Endothelial cell (in vitro differentiated cells): Measurements from ENCODE around the gene TAP2. TPM values are rescaled to one million over a fixed set of nuclear protein-coding genes. Genes with fewer than 3 reads are reported as not detected.

Source experiments
- DNase-seq: peaks from one replicate; pipeline ENCODE4 v3.0.0; 2021; ENCODE audit warnings: low spot score
- H3K27ac Mint-ChIP-seq: one replicate; pipeline ENCODE4 v1.8.0; 2021; ENCODE audit warnings: mixed read lengths, inconsistent platforms; ENCODE audit not compliant: unreplicated experiment
- H3K27me3 Mint-ChIP-seq: one replicate; pipeline ENCODE4 v1.8.0; 2021; ENCODE audit warnings: mild to moderate bottlenecking, moderate library complexity, mixed read lengths, inconsistent platforms; ENCODE audit not compliant: unreplicated experiment
- H3K36me3 Mint-ChIP-seq: one replicate; pipeline ENCODE4 v1.8.0; 2021; ENCODE audit warnings: mild to moderate bottlenecking, low read depth, mixed read lengths, inconsistent platforms; ENCODE audit not compliant: unreplicated experiment
- H3K4me1 Mint-ChIP-seq: one replicate; pipeline ENCODE4 v1.8.0; 2021; ENCODE audit warnings: mild to moderate bottlenecking, mixed read lengths, inconsistent platforms; ENCODE audit not compliant: unreplicated experiment
- H3K4me3 Mint-ChIP-seq: one replicate; pipeline ENCODE4 v1.8.0; 2021; ENCODE audit warnings: mild to moderate bottlenecking, mixed read lengths, inconsistent platforms; ENCODE audit not compliant: unreplicated experiment
- H3K9me3 Mint-ChIP-seq: one replicate; pipeline ENCODE4 v1.8.0; 2021; ENCODE audit warnings: mixed read lengths, inconsistent platforms; ENCODE audit not compliant: unreplicated experiment
- total RNA-seq: library from RNA; stranded (reverse); fragmentation: NEBNext Ultra II Directional; extraction: Animal tissue kit (Norgen Biotek cat#: 25700); gene quantifications from one replicate; pipeline ENCODE4 v1.2.1, GENCODE V29; 2021; ENCODE audit not compliant: unreplicated experiment
- TF ChIP-seq, protein P1 (sequence below): fragments of 200-600 bp; sonication (generic); IDR thresholded peaks from one replicate; pipeline ENCODE4 v1.5.0; 2021; ENCODE audit warnings: antibody characterized with exemption; ENCODE audit not compliant: unreplicated experiment

Gene TAP2
- total RNA-seq, 1 donor from 2014 or later: 9.2 TPM

DNA sequence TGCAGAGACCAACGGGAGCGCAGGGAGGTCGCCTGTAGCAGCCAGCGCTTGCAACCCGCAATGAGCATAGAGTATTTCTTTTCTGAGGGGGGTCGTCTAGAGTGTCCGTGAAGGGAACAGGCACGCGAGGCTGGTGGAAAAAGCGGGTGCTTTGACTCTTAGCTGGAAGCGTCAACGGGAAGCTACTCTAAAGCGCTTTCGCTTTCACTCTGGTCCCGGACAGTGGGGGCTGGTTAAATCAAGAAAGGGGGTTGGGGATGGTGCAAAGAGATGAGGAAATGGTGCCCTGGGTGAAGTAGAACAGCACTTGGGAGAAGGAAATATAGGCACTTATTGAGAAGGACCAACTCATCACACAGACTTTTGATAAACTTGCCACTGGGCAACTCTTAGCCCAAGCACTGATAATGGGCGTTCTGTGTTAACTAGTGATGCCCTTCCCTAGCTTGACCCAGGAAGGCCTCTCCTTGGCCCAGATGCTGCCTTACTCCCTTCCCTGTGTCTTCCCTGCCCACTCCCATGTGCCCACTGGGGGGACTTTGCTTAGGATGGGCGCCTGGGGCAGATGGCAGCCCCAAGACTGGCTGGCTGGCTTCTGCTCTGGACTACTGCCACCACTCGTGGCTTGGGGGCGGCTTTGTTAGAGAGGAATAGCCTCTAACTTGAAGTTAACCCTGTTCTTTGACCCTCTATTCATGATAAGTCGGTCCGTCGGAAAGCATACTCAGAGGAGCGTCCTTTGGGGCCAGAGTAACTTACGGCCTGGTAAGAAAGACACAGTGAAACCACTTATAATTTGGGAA is 16.0 kb upstream of the TAP2 start:
- Mint-ChIP-seq H3K4me3 (peak overlapping the region; percentile 93), H3K9me3 (no peaks in the 10 kb centered on the region), H3K27ac (no peak overlapping the region), H3K4me1 (peaks cover 10% of the 10 kb centered on the region), H3K27me3 (peaks cover 22% of the 10 kb centered on the region), H3K36me3 (peaks cover 4% of the 10 kb centered on the region)
- TF ChIP-seq, protein P1, sequence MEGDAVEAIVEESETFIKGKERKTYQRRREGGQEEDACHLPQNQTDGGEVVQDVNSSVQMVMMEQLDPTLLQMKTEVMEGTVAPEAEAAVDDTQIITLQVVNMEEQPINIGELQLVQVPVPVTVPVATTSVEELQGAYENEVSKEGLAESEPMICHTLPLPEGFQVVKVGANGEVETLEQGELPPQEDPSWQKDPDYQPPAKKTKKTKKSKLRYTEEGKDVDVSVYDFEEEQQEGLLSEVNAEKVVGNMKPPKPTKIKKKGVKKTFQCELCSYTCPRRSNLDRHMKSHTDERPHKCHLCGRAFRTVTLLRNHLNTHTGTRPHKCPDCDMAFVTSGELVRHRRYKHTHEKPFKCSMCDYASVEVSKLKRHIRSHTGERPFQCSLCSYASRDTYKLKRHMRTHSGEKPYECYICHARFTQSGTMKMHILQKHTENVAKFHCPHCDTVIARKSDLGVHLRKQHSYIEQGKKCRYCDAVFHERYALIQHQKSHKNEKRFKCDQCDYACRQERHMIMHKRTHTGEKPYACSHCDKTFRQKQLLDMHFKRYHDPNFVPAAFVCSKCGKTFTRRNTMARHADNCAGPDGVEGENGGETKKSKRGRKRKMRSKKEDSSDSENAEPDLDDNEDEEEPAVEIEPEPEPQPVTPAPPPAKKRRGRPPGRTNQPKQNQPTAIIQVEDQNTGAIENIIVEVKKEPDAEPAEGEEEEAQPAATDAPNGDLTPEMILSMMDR: no peak
- no peak for DNase-seq

- H3K36me3 Mint-ChIP-seq: peaks cover 4% of the 10 kb centered on the region
- TF ChIP-seq, protein P1: no peak
- no peak within 1 kb of the TSS for H3K27ac Mint-ChIP-seq
- H3K4me1 Mint-ChIP-seq: peaks cover 10% of the 10 kb centered on the region
- DNase-seq: peak; percentile 84
- peak within 1 kb of the TSS; percentile 93 for H3K4me3 Mint-ChIP-seq
- no peaks in the 10 kb centered on the region for H3K9me3 Mint-ChIP-seq
- H3K27me3 Mint-ChIP-seq: peaks cover 22% of the 10 kb centered on the region
Observed at GRCh38 chr6:32853541-32854375, 15.2 kb upstream of the TAP2 start, which contains the start of the genes PSMB9 and TAP1. PSMB9 (plus strand) TSS chr6:32854192; CDS start chr6:32854230, 38 bp downstream. TAP1 (minus strand) TSS chr6:32853704; CDS start chr6:32853636, 68 bp downstream.

- peaks cover 8% of the 10 kb centered on the region for H3K4me1 Mint-ChIP-seq
- H3K4me3 Mint-ChIP-seq: peak overlapping the region; percentile 80
- TF ChIP-seq, protein P1: no peak
- H3K36me3 Mint-ChIP-seq: peaks cover 4% of the 10 kb centered on the region
- no peaks in the 10 kb centered on the region for H3K9me3 Mint-ChIP-seq
- peak; percentile 40 for DNase-seq
- H3K27me3 Mint-ChIP-seq: peaks cover 22% of the 10 kb centered on the region
- H3K27ac Mint-ChIP-seq: no peak overlapping the region
Observed at GRCh38 chr6:32852844-32853540, 14.5 kb upstream of the TAP2 start.

GRCh38 chr6:32852018-32852843 is 13.7 kb upstream of the TAP2 start:
- Mint-ChIP-seq H3K27ac (no peak overlapping the region), H3K27me3 (peaks cover 22% of the 10 kb centered on the region), H3K9me3 (no peaks in the 10 kb centered on the region), H3K36me3 (peaks cover 4% of the 10 kb centered on the region), H3K4me3 (peak overlapping the region; percentile 80), H3K4me1 (peaks cover 8% of the 10 kb centered on the region)
- DNase-seq: no peak
- TF ChIP-seq, protein P1: no peak
